8988T (cell line): ENCODE measurements around the gene MICAL3.
"Not testable (repeated sequence)": the region's sequence is repeated elsewhere in the genome, so short reads cannot be mapped to it uniquely, and the experiment has no call there.

Source experiments
- DNase-seq: peaks from one replicate; pipeline ENCODE4 v3.0.0; 2011

Gene MICAL3

DNA sequence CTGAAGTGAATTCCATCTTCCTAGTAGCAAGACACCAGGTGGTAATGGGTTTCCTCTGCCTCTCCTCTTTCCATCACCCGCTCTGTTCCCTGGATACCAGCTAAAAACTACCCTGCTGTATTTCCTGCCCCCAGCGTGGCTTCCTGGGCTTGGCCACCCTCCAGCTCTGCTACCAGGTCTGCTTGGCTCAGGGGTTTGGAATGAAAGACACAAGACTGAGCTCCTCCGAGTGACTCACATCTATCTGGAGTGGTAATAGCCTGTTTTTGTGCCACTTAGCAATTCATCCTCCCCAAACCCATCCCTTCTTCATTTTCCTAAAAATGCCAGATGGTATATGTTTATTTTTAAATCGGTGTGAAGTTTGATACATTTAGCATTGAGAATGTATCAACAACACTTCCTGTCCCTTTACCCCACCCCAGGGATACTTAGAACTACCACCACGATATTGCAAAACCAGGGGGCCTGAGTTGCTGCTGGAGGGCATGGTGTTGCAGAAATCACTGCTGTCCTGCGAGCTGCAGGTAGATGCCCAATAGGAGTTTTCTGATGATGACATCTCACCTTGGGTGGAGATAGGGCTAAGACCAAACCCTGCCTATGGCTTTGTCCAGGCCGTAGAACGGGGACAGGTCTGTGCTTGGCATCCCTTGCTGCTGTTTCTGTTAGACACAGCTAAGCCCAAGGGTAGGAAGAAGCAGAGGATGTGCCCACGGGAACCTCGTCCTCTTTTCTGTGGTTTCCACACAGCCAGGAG lies 7.5 kb upstream of the MICAL3 start:
- DNase-seq: no peak

DNA sequence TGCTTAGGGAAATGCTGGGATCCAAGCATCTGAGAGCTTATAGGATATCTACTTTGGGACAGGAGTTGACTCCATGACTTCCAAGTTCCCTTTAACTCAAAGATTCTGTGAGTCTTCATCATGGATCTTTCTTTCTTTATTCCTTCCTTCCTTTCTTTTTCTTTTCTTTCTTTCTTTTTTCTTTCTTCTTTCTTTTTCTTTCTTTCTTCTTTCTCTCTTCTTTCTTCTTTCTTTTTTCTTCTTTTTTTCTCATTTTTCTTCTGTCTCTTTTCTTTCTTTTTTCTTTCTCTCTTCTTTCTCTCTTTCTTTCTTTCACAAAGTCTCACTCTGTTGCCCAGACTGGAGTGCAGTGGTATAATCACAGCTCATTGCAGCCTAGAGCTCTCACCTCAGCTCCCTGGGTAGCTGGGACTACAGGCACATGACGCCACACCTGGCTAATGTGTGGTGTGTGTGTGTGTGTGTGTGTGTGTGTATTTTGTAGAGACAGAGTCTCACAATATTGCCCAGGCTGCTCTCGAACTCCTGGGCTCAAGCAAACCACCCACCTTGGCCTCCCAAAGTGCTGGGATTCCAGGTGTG lies 5.4 kb upstream of the MICAL3 start:
- no peak for DNase-seq

DNA sequence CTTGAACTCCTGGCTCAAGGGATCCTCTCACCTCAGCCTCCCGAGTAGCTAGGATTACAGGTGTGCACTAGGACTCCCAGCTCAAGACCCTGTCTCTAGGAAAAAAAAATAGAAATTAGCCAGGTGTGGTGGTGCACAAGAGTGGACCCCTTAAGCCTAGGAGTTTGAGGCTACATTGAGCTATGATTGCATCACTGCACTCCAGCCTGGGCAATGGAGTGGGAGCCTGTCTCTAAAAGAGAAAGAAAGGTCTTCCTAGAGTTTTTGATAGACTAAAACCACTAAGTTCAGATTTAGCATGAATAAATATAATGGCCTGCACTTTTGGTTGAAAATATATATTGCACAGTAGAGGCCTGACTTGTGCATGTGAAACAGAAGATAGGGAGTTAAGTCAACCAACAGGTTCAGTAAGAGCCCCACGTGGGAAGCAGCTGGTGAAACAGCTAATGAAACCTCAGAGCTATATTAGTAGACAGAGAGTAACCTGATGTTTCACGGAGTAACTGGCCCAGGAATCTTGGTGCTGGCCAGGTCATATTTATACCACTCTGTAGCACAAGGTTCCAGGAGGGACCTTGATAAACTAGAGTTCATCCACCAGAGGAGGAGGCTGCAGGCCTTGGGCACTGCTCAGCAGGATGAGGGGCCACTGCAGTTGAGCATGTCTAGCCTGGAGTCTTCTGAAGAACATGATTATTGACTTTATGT lies 4.6 kb upstream of the MICAL3 start:
- DNase-seq: no peak

DNA sequence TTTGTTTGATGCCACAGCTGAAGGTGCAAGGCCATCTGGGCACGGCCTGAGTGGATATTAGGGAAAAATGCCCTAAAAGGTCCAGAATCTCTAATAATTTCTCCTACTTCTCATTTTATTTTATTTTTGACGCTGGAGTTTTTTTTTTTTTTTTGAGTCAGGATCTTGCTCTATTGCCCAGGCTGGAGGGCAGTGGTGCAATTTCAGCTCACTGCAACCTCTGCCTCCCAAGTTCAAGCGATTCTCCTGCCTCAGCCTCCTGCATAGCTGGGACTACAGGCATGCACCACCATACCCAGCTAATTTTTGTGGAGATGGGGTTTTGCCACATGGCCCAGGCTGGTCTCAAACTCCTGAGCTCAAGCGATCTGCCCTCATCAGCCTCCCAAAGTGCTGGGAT lies 1.5 kb upstream of the MICAL3 start:
- DNase-seq: not testable (repeated sequence)

DNA sequence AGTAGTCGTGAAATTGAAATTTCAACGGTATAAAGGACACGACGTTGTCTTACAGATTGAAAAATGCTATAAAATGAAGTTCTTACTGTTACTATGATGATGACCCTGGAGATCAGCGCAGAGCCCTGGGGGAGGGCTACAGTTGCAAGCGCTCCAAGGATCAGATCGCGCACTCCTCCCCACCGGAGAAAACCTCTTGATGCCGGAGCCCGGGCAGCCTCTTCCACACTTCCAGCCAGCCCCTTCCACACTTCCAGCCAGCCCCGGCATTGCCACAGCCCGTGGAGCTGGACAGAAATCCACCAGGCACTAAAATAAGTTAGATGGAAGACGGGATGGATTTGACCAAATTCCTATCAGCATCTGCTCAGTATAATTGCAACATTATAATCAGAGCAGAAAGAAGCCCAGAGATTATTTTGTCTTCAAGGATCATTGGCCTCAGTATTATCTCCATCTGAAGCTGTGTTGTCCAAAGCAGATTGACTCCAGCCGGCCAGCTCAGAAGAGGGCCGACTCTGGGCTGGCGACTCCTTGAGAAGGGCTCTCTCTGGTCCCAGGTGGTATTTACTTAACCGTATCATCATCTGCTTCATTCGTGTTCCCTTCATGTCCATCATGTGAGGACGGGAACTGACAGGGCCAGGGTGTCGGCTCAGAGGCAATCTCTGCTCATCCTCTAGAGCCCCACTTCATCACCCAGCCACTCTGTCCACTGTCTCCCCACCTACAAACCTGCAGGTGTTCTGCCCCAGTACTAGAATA lies 777 bp upstream of the MICAL3 start:
- no peak for DNase-seq

DNA sequence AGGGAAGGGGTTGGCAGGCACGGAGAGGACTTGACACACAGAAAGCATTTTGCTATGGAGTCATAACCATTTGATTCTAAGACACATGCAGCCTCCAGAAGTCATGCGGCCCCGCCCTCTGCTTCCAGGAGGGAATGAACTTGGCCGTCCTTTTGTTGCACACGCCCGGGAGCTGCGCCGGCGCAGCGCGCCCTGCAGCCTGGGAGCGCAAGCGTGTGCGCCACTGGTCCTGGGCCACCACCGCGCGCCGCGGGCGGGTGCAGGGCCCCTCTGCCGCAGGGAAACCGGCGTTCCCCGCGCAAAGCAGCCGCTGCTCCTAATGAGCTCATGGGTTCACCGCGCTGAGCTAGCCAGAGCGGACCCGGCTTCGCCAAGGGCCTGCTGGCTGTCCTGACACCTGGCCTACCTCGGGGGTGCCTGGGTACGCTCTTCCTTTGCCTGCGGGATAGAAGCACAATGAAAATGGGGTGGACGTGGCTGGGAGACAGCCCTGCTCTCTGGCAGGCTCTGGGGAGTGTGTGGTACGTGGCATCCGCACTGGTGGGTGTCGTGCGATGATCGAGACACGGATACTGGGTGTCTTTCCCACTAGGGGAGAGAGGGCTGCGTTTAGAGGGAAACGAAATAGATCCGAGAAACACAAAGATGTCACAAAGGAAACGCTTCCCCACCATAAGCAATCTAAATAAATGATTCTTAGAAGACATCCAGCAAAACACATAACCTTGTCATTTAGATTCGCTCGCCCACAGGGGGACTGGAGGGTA lies 669 bp downstream of the MICAL3 start:
- DNase-seq: peak; percentile 74

- no peak for DNase-seq
Observed at GRCh38 chr22:18022876-18023275, 1.5 kb downstream of the MICAL3 start.

DNA sequence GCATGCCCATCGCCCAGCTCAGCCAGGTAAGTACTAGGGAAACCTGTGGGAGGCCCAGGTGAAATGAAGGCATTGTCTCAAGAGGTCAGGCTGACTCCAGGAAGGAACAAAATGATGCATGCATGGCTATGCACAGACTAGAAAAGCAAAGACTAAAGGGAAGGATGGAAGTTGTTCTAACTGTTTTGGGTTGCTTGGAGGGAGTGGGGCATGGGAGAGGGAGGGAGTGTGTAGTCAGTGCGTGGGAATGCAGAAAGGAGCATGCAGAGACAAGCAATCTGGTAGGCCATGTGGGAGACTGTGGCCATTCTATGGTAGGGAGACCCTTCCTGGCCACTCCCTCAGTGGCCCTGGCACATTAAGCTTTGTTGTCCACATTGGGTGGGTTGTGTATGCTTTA lies 2.9 kb downstream of the MICAL3 start:
- DNase-seq: no peak

- not testable (repeated sequence) for DNase-seq
Observed at GRCh38 chr22:18020743-18021142, 3.6 kb downstream of the MICAL3 start.

DNA sequence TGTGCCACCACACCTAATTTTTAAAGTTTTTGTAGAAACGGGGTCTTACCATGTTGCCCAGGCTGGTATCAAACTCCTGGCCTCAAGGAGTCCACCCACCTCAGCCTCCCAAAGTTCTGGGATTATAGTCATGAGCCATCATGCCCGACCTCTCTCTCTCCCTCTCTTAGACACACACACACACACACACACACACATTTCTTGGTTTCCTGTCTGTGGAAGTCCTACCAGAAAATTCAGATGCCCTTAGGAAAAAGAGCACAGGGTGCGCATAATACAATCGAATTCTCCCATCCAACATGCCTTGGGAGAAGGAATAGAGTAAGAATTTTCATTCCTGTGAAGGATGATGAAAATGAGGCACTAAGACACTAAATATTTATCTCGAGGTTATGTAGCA lies 10.4 kb downstream of the MICAL3 start:
- DNase-seq: no peak

- DNase-seq: no peak
Observed at GRCh38 chr22:18013436-18013835, 10.9 kb downstream of the MICAL3 start.

GRCh38 chr22:18012531-18012930 lies 11.8 kb downstream of the MICAL3 start:
- DNase-seq: no peak

GRCh38 chr22:18010266-18010665 lies 14.1 kb downstream of the MICAL3 start:
- DNase-seq: no peak

- DNase-seq: no peak
Observed at GRCh38 chr22:18008136-18008535, 16.2 kb downstream of the MICAL3 start.

DNA sequence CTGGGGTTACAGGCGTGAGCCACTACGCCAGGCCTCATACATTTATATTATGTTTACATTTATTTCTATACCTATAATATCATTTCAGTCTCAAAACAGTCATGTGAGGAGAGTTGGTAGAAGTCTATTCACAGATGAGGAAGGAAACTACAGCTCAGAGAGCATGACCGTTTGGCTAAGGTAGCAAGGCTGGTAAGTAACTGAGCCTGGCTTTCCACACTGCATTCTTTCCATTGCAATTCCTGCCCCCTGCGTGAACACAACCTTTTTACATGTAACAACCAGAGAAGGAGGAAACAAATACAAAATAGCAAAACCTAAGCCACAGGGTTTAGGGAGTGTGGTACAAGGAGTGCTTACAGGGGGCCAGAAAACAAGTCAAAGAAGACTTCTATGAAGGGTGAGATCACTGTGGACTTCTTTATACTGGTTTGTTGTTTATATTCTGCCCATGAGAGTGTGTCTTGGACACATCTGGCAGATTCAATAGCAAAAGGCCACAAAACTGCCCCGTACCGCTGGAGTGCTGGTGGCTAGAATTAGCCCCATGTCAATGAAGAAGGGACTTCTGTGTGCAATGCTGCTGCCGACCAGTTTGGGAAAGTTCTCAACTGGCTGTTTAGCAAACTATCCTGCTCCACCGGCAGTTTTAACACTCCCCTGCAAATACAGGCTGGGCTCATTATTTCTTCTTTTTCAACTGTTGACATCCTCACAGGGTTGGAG lies 19.0 kb downstream of the MICAL3 start:
- DNase-seq: no peak

DNA sequence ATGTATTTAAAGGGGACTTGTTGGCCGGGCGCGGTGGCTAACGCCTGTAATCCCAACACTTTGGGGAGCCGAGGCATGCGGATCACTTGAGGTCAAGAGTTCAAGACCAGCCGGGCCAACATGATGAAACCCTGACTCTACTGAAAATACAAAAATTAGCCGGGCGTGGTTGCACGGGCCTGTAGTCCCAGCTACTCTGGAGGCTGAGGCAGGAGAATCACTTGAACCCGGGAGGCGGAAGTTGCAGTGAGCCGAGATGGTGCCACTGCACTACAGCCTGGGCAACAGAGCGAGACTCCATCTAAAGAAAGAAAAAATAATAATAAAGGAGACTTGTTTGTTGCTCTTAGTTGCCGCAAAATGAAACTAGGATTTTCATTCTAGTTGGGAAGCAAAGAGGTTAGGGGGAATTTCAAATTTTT lies 22.5 kb downstream of the MICAL3 start:
- not testable (repeated sequence) for DNase-seq

GRCh38 chr22:18001040-18001893 lies 23.1 kb downstream of the MICAL3 start:
- peak; percentile 91 for DNase-seq

DNA sequence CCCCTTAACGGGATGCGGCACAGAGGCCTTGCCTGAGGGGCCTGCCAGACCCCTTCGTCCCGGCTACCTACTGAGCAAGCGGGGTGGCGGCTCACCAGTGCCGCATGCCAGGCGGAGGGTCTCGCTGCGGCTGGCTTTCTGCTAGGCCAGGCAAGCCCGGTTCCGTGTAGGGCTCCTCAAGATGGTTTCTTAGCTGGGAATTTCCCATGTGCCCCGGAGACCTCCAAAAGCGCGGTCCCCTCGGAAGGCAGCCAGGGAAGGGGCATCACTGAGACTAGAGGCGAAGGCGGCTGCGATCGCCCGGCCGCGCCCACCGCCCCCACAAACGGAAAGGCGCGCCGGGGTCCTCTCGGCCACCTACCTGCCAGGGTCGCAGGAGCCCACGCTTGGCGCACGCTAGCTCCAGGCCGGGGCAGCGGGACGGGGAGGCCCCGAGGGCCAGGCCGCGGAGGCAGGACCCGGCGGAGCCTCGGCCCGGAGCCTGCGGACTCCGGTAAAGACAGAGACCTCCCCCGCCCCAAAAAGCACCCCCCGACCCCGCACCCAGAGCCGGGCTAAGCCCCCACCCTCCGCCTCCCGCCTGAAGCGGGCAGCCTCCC lies 23.8 kb downstream of the MICAL3 start:
- DNase-seq: no peak

DNA sequence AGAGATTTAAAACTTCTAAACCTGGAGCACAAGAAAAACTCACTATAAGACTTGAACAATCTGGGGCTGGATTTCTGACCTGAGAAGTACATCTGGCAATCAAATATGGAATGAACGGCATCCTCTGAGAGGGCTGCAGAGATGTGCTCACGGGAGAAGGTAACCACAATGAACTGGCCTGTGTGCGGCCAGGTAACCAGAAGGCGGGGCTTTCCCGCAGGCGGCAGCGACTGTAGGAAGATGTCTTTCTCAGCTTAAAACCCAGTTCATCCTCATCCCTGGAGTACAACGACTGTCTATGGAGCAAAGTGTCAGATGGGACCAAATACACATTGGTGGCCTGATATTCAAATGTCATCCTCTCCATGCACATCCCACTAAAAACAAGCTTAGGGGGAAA lies 24.5 kb downstream of the MICAL3 start:
- no peak for DNase-seq

DNA sequence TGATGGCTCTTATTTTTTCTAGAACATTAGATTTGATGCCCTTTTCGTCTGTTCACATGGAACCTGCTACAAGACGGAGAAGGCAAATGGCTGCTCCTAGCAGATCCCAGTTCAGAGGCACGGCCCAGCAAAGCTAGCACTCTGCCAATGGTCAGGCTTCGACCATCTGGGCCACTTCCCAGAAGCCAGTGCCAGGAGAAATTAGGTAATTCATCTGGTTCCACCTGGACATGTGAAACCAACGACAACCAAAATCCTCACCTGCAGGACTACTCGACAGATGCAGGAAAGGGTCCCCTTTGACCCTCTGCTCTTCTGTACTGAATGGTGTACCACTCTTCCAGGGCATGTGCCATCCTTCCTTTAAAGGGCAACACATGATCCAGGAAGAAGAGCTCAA lies 25.4 kb downstream of the MICAL3 start:
- no peak for DNase-seq
